Central memory CD8-positive, alpha-beta T cell (primary cell): ENCODE data around the gene MPI.
"Not testable (repeated sequence)": the region's sequence is repeated elsewhere in the genome, so short reads cannot be mapped to it uniquely, and the experiment has no call there.

ENCODE experiments used
- ATAC-seq: fragments of 150-1000 bp; cut with Tn5 transposase; replicated peaks from 2 replicates; pipeline ENCODE4 v1.10.0; 2022; ENCODE audit warnings: mild to moderate bottlenecking, moderate FRiP score, moderate number of reproducible peaks; ENCODE audit not compliant: poor library complexity, severe bottlenecking; ENCODE audit errors: extremely low read depth
- DNase-seq, 2 donors: peaks; one replicate each; pipeline ENCODE4 v3.0.0; 2021; ENCODE audit warnings: low spot score in 2 of 2
- H3K27ac Mint-ChIP-seq: one replicate; pipeline ENCODE4 v1.8.0; 2022; ENCODE audit warnings: low read depth, mild to moderate bottlenecking, moderate library complexity, mixed read lengths
- H3K27me3 Mint-ChIP-seq: one replicate; pipeline ENCODE4 v1.8.0; 2022; ENCODE audit warnings: mixed read lengths
- H3K36me3 Mint-ChIP-seq: one replicate; pipeline ENCODE4 v1.8.0; 2022; ENCODE audit warnings: mild to moderate bottlenecking, moderate library complexity, mixed read lengths; ENCODE audit not compliant: insufficient read depth
- H3K4me1 Mint-ChIP-seq: one replicate; pipeline ENCODE4 v1.8.0; 2022; ENCODE audit warnings: mixed read lengths
- H3K4me3 Mint-ChIP-seq: one replicate; pipeline ENCODE4 v1.8.0; 2022; ENCODE audit warnings: mild to moderate bottlenecking, moderate library complexity, mixed read lengths
- H3K9me3 Mint-ChIP-seq: one replicate; pipeline ENCODE4 v1.8.0; 2022; ENCODE audit warnings: mixed read lengths

MPI gene

DNA sequence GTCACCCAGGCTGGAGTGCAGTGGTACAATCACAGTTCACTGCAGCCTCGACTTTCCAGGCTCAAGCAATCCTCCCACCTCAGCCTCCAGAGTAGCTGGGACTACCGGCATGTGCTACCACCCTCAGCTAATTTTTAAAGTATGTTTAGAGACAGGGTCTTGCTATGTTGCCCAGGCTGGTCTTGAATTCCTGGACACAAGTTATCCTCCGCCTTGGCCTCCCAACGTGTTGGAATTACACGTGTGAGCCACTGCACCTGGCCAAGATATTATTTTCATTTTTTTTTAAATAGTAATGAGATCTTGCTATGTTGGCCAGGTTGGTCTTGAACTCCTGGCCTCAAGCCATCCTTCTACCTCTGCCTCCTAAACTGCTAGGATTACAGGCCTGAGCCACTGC, 4.4 kb upstream of the MPI start:
- H3K36me3 Mint-ChIP-seq, result peaks cover 2% of the 10 kb centered on the region
- no peak overlapping the region for H3K27ac Mint-ChIP-seq
- H3K9me3 Mint-ChIP-seq, result no peaks in the 10 kb centered on the region
- ATAC-seq, result no peak
- no peak overlapping the region for H3K4me3 Mint-ChIP-seq
- no peaks in the 10 kb centered on the region for H3K27me3 Mint-ChIP-seq
- peaks cover 19% of the 10 kb centered on the region for H3K4me1 Mint-ChIP-seq
- DNase-seq, result no peak

DNA sequence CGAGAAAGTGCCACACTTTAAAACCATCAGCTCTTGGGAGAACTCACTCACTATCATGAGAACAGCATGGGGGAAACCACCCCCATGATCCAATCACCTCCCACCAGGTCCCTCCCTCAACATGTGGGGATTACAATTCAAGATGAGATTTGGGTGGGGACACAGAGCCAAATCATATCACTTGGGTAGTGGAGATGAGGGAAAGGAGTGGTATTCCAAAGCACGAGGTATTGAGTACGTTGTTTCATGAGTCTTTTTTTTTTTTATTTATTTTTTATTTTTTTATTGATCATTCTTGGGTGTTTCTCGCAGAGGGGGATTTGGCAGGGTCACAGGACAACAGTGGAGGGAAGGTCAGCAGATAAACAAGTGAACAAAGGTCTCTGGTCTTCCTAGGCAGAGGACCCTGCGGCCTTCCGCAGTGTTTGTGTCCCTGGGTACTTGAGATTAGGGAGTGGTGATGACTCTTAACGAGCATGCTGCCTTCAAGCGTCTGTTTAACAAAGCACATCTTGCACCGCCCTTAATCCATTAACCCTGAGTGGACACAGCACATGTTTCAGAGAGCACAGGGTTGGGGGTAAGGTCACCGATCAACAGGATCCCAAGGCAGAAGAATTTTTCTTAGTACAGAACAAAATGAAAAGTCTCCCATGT, 2.2 kb upstream of the MPI start:
- H3K27me3 Mint-ChIP-seq, H3K4me3 Mint-ChIP-seq, H3K36me3 Mint-ChIP-seq, H3K27ac Mint-ChIP-seq, H3K9me3 Mint-ChIP-seq, DNase-seq, ATAC-seq: not testable (repeated sequence)
- peaks cover 23% of the 10 kb centered on the region for H3K4me1 Mint-ChIP-seq

GRCh38 chr15:74888716-74889115, 1.1 kb upstream of the MPI start:
- Mint-ChIP-seq H3K9me3 (no peaks in the 10 kb centered on the region), H3K36me3 (peaks cover 4% of the 10 kb centered on the region), H3K27me3 (no peaks in the 10 kb centered on the region), H3K4me1 (peaks cover 33% of the 10 kb centered on the region), H3K4me3 (no peak overlapping the region), H3K27ac (no peak overlapping the region)
- ATAC-seq (no peak), DNase-seq (no peak)

DNA sequence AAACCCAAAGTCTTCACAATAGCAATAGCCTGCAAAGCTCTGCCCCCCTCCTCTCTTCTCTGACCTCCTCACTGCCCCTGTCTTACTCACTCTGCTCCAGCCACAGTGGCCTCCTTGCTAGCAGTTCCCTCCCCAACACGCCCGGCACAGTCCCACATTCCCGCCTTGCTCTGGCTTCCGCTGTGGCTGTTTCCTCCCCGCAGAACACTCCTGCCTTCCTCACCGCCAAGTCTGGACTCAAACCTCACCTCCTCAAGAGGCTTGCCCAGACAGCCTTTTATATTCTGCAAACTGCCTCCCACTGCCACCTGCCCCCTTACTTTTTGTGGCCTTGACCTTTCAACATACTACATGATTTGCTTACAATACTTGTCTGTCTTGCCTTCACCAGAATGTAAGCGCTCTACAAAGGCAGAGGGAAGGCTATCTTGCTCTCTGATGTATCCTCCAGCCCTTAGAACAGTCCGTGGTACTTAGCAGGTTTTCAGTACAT, 406 bp upstream of the MPI start:
- peaks cover 6% of the 10 kb centered on the region for H3K36me3 Mint-ChIP-seq
- no peak for DNase-seq
- H3K4me1 Mint-ChIP-seq, result peaks cover 32% of the 10 kb centered on the region
- H3K27me3 Mint-ChIP-seq, result no peaks in the 10 kb centered on the region
- peak overlapping the region; percentile 88 for H3K4me3 Mint-ChIP-seq
- ATAC-seq, result peak; percentile 8
- peak overlapping the region; percentile 75 for H3K27ac Mint-ChIP-seq
- no peaks in the 10 kb centered on the region for H3K9me3 Mint-ChIP-seq

- H3K27me3 Mint-ChIP-seq, result no peaks in the 10 kb centered on the region
- H3K4me3 Mint-ChIP-seq, result peak overlapping the region; percentile 88
- ATAC-seq, result no peak
- DNase-seq, result no peak
- H3K27ac Mint-ChIP-seq, result peak overlapping the region; percentile 75
- H3K36me3 Mint-ChIP-seq, result peaks cover 6% of the 10 kb centered on the region
- H3K4me1 Mint-ChIP-seq, result peaks cover 30% of the 10 kb centered on the region
- H3K9me3 Mint-ChIP-seq, result no peaks in the 10 kb centered on the region
Observed at GRCh38 chr15:74890665-74890960, 771 bp downstream of the MPI start.

DNA sequence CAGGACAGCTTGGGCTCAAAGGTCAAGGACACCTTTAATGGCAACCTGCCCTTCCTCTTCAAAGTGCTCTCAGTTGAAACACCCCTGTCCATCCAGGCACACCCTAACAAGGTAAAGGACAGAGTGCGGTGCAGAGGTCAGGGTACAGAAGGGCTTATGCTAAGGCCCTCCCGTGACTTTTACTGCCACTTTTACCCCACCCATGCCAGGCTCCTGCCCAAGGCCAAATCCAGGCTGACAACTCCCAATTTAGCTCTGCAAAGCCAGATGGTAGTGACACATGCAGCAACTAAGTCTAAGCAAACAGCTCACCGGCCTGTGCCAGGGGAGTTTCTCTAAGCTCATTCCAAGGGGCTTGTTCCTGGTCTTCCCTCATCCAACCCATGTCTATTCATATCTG, 1.6 kb downstream of the MPI start:
- DNase-seq (no peak), ATAC-seq (no peak)
- Mint-ChIP-seq H3K9me3 (no peaks in the 10 kb centered on the region), H3K4me3 (no peak overlapping the region), H3K27me3 (no peaks in the 10 kb centered on the region), H3K27ac (no peak overlapping the region), H3K4me1 (peaks cover 30% of the 10 kb centered on the region), H3K36me3 (peaks cover 6% of the 10 kb centered on the region)

GRCh38 chr15:74892313-74892712, 2.5 kb downstream of the MPI start:
- DNase-seq, result no peak
- H3K4me3 Mint-ChIP-seq, result no peak overlapping the region
- ATAC-seq, result no peak
- H3K27ac Mint-ChIP-seq, result peak overlapping the region; percentile 96
- H3K9me3 Mint-ChIP-seq, result no peaks in the 10 kb centered on the region
- no peaks in the 10 kb centered on the region for H3K27me3 Mint-ChIP-seq
- peaks cover 30% of the 10 kb centered on the region for H3K4me1 Mint-ChIP-seq
- H3K36me3 Mint-ChIP-seq, result peaks cover 6% of the 10 kb centered on the region

- ATAC-seq (no peak), DNase-seq (no peak)
- Mint-ChIP-seq H3K27ac (peak overlapping the region; percentile 96), H3K27me3 (no peaks in the 10 kb centered on the region), H3K4me3 (peak overlapping the region; percentile 75), H3K4me1 (peaks cover 30% of the 10 kb centered on the region), H3K36me3 (peaks cover 4% of the 10 kb centered on the region), H3K9me3 (no peaks in the 10 kb centered on the region)
Observed at GRCh38 chr15:74892931-74893330, 3.1 kb downstream of the MPI start.

DNA sequence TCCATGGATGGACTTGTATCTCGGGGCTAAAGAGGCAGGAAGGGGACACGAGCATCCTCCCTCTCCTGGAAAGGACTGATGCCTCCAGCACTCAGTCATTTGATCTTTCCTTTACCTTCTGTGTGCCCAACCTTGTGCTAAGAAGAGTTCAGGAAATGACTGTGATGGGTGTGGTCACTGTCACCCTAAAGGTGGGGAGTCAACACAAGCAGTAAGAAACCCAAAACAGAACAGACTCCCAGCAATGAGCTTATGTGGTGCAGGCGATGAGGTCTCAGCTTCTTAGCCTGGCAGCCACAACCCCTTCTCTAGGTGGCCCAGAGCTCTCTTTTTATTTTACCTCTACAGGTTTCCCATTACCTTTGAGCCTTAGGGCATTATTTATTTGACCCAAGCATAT, 3.8 kb downstream of the MPI start:
- Mint-ChIP-seq H3K9me3 (no peaks in the 10 kb centered on the region), H3K36me3 (peaks cover 6% of the 10 kb centered on the region), H3K4me1 (peaks cover 30% of the 10 kb centered on the region), H3K4me3 (peak overlapping the region; percentile 75), H3K27me3 (no peaks in the 10 kb centered on the region), H3K27ac (peak overlapping the region; percentile 96)
- DNase-seq (peak in 1 of 2 donors; percentile 37), ATAC-seq (peak; percentile 79)

DNA sequence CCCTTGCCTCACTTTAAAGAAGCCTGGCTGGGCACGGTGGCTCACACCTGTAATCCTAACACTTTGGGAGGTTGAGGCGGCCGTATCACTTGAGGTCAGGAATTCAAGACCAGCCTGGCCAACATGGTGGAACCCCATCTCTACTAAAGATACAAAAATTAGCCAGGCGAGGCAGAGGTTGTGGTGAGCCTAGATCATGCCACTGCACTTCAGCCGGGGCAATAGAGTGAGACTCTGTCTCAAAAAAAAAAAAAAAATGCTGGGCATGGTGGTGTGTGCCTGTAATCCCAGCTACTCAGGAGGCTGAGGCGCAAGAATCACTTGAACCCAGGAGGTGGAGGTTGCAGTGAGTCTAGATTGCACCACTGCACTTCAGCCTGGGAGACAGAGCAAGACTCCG, 4.5 kb downstream of the MPI start:
- DNase-seq, H3K36me3 Mint-ChIP-seq, ATAC-seq, H3K9me3 Mint-ChIP-seq, H3K27me3 Mint-ChIP-seq, H3K4me3 Mint-ChIP-seq: not testable (repeated sequence)
- peak overlapping the region; percentile 96 for H3K27ac Mint-ChIP-seq
- peaks cover 26% of the 10 kb centered on the region for H3K4me1 Mint-ChIP-seq

GRCh38 chr15:74895830-74896229, 6.0 kb downstream of the MPI start:
- no peaks in the 10 kb centered on the region for H3K27me3 Mint-ChIP-seq
- peaks cover 11% of the 10 kb centered on the region for H3K36me3 Mint-ChIP-seq
- no peak overlapping the region for H3K27ac Mint-ChIP-seq
- ATAC-seq (no peak), DNase-seq (no peak)
- no peaks in the 10 kb centered on the region for H3K9me3 Mint-ChIP-seq
- H3K4me3 Mint-ChIP-seq, result no peak overlapping the region
- peaks cover 24% of the 10 kb centered on the region for H3K4me1 Mint-ChIP-seq

DNA sequence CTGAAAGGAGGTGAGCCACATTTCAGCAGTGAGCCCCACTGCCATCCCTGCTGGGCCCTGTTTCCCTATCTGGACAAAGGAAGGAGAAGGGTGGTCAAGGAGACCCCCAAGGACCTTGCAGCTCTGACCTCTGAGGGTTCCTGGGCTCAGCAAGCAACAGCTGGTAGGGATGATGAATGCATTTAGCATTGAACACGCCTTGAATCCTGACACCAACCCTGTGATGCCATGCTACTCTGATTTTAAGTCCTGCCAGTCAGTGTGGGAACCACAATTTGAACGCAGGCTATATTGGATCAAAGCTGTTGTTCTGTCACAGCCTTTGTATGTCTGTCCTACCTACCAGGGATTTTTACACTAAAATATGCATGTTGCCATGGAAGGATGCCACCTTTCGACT, 6.5 kb downstream of the MPI start:
- Mint-ChIP-seq H3K36me3 (peaks cover 11% of the 10 kb centered on the region), H3K4me3 (no peak overlapping the region), H3K9me3 (no peaks in the 10 kb centered on the region), H3K27me3 (no peaks in the 10 kb centered on the region), H3K27ac (no peak overlapping the region), H3K4me1 (peaks cover 25% of the 10 kb centered on the region)
- DNase-seq (no peak), ATAC-seq (no peak)

GRCh38 chr15:74897300-74897701, 7.5 kb downstream of the MPI start:
- Mint-ChIP-seq H3K27ac (no peak overlapping the region), H3K27me3 (no peaks in the 10 kb centered on the region)

More at GRCh38 chr15:74897300-74897701, 7.5 kb downstream of the MPI start:
- Mint-ChIP-seq H3K36me3 (peaks cover 11% of the 10 kb centered on the region), H3K9me3 (no peaks in the 10 kb centered on the region), H3K4me1 (peaks cover 25% of the 10 kb centered on the region), H3K4me3 (no peak overlapping the region)
- ATAC-seq (no peak), DNase-seq (no peak)
